Neural cell (in vitro differentiated cells): ENCODE results near the gene BTBD9. TPM values are rescaled to one million over a fixed set of nuclear protein-coding genes. Genes with fewer than 3 reads are reported as not detected.

Source experiments
- H2AFZ ChIP-seq: fragments of 200-600, 300-800 bp; sonication (generic), shearing (Covaris generic); 2 replicates; pipeline ENCODE4 v1.6.0; 2014; ENCODE audit warnings: low read depth, mild to moderate bottlenecking, antibody characterized with exemption, low read length, moderate library complexity
- H3F3A ChIP-seq: fragments of 200-600 bp; shearing (Covaris generic); 2 replicates; pipeline ENCODE4 v1.6.1; 2016; ENCODE audit warnings: mild to moderate bottlenecking, moderate library complexity, mixed read lengths, antibody characterized with exemption, low read length; ENCODE audit not compliant: insufficient read depth, poor library complexity, severe bottlenecking
- H3K27ac ChIP-seq: fragments of 200-600, 300-800 bp; sonication (generic), shearing (Covaris generic); 2 replicates; pipeline ENCODE4 v1.5.1; 2014; ENCODE audit warnings: mild to moderate bottlenecking, low read length, moderate library complexity
- H3K27me3 ChIP-seq: fragments of 300-800, 200-600 bp; sonication (generic), shearing (Covaris generic); 2 replicates; pipeline ENCODE4 v1.6.0; 2014; ENCODE audit warnings: mild to moderate bottlenecking, low read depth, low read length, moderate library complexity; ENCODE audit not compliant: insufficient read depth
- H3K36me3 ChIP-seq: fragments of 300-800, 200-600 bp; sonication (generic), shearing (Covaris generic); 2 replicates; pipeline ENCODE4 v1.5.1; 2014; ENCODE audit warnings: mild to moderate bottlenecking, antibody characterized with exemption, low read length, moderate library complexity; ENCODE audit not compliant: insufficient read depth
- H3K4me2 ChIP-seq: fragments of 300-800, 200-600 bp; sonication (generic), shearing (Covaris generic); 2 replicates; pipeline ENCODE4 v1.6.0; 2014; ENCODE audit warnings: mild to moderate bottlenecking, low read length
- H3K4me3 ChIP-seq: fragments of 300-800, 200-600 bp; sonication (generic), shearing (Covaris generic); 2 replicates; pipeline ENCODE4 v1.5.1; 2014; ENCODE audit warnings: mild to moderate bottlenecking, low read length, moderate library complexity
- H3K79me2 ChIP-seq: fragments of 200-600 bp; shearing (Covaris generic); replicated peaks from 2 replicates; pipeline ENCODE4 v1.6.0; 2014; ENCODE audit warnings: mild to moderate bottlenecking, low read length, moderate library complexity; ENCODE audit not compliant: insufficient read depth
- H3K9ac ChIP-seq: fragments of 300-800, 200-600 bp; sonication (generic), shearing (Covaris generic); 2 replicates; pipeline ENCODE4 v1.6.1; 2016; ENCODE audit warnings: mild to moderate bottlenecking, low read length, mixed read lengths
- H3K9me2 ChIP-seq: fragments of 200-600 bp; shearing (Covaris generic); 2 replicates; pipeline ENCODE4 v1.6.1; 2016; ENCODE audit warnings: mild to moderate bottlenecking, low read length, mixed read lengths; ENCODE audit not compliant: insufficient read depth
- H3K9me3 ChIP-seq: fragments of 200-600, 300-800 bp; sonication (generic), shearing (Covaris generic); 2 replicates; pipeline ENCODE4 v1.6.1; 2016; ENCODE audit warnings: mild to moderate bottlenecking, mixed run types, low read length, moderate library complexity, mixed read lengths
- H4K20me1 ChIP-seq: fragments of 200-600 bp; shearing (Covaris generic); 2 replicates; pipeline ENCODE4 v1.6.1; 2016; ENCODE audit warnings: mild to moderate bottlenecking, mixed run types; ENCODE audit not compliant: insufficient read depth
- EP300 ChIP-seq: fragments of 450-650 bp; conservative IDR thresholded peaks from 2 replicates; pipeline ENCODE4 v1.6.1; 2014; ENCODE audit warnings: antibody characterized with exemption, mild to moderate bottlenecking, moderate library complexity; ENCODE audit not compliant: poor library complexity, severe bottlenecking
- EZH2 ChIP-seq: fragments of 200-600, 300-800 bp; shearing (Covaris generic), sonication (generic); IDR thresholded peaks from 2 replicates; pipeline ENCODE4 v1.6.1; 2014; ENCODE audit warnings: antibody characterized with exemption, low read length, borderline replicate concordance, mild to moderate bottlenecking; ENCODE audit not compliant: insufficient read depth, poor library complexity, severe bottlenecking
- MXI1 ChIP-seq: fragments of 450-650 bp; conservative IDR thresholded peaks from 2 replicates; pipeline ENCODE4 v1.6.1; 2014; ENCODE audit warnings: antibody characterized with exemption, mild to moderate bottlenecking; ENCODE audit not compliant: poor library complexity, severe bottlenecking
- POLR2AphosphoS5 ChIP-seq: IDR thresholded peaks from 2 replicates; pipeline ENCODE4 v1.6.1; 2012
- RAD21 ChIP-seq: fragments of 450-650 bp; conservative IDR thresholded peaks from 2 replicates; pipeline ENCODE4 v1.6.1; 2014; ENCODE audit warnings: antibody characterized with exemption, mild to moderate bottlenecking, moderate library complexity
- SMC3 ChIP-seq: fragments of 450-650 bp; conservative IDR thresholded peaks from 2 replicates; pipeline ENCODE4 v1.6.1; 2014; ENCODE audit warnings: antibody characterized with exemption, mild to moderate bottlenecking, moderate library complexity; ENCODE audit not compliant: poor library complexity
- TAF1 ChIP-seq: IDR thresholded peaks from 2 replicates; pipeline ENCODE4 v1.6.1; 2012; ENCODE audit warnings: low read depth
- polyA plus RNA-seq: library from polyadenylated mRNA; depleted of rRNA; stranded (reverse); fragments of >200 nt; gene quantifications from 2 replicates; pipeline ENCODE4 v1.2.3, GENCODE V29; 2014
- TF ChIP-seq, protein P1 (sequence below): IDR thresholded peaks from 2 replicates; pipeline ENCODE4 v1.6.1; 2012; ENCODE audit warnings: borderline replicate concordance
- TF ChIP-seq, protein P2 (sequence below): fragments of 450-650 bp; IDR thresholded peaks from 2 replicates; pipeline ENCODE4 v1.5.1; 2014; ENCODE audit warnings: antibody characterized with exemption, mild to moderate bottlenecking, moderate library complexity; ENCODE audit not compliant: poor library complexity, severe bottlenecking

BTBD9 gene
- polyA plus RNA-seq, 1 donor from 2014 or later: 6.2 TPM

DNA sequence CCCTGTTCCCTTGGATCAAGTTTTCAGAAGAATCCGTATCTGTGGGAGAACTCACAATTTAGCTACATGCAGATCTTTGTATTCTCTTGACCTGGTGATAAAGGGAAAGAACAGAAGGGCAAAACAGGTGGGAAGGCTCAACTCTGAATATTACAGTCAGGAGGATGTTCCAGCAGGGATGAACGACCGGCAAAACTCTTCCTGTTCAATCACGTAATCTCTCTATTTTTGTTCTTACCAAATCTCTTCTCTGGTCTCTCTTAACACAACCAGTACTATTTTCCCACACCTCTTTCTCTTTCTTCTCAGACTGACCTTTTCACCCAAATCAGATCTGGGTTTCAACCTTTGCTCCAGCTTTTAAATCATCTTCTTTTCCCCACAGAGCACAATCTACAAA, 371.4 kb downstream of the BTBD9 start:
- H3K27ac ChIP-seq: no peak overlapping the region
- no peak overlapping the region for H3K4me2 ChIP-seq
- H3K9me2 ChIP-seq: no peaks in the 10 kb centered on the region
- H3K9ac ChIP-seq: no peak overlapping the region
- no peaks in the 10 kb centered on the region for H3F3A ChIP-seq
- H3K79me2 ChIP-seq: no peaks in the 10 kb centered on the region
- no peak for TF ChIP-seq MXI1
- H4K20me1 ChIP-seq: no peaks in the 10 kb centered on the region
- no peak overlapping the region for H2AFZ ChIP-seq
- no peak overlapping the region for H3K4me3 ChIP-seq
- H3K27me3 ChIP-seq: no peaks in the 10 kb centered on the region
- H3K36me3 ChIP-seq: no peaks in the 10 kb centered on the region
- H3K9me3 ChIP-seq: no peaks in the 10 kb centered on the region

DNA sequence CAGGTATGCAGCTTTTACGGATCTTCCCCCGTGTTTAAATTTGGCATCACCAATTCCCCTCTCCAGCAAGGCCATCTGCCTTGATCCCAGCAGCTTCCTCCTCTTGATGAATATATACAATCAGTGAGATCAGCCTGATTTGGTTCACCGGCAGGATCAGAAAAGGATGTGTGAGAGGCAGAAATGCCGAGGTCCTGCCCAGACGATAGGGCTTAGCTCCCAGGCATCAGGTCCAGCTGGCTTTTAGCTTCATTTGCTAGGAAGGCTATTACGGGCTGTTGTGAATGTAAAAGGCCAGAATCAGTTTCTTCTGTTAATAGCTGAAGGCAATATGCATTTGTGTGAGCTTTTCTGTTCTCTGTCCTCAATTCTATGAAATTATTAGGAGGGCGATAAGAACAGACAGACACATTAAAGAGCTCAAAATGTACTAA, 372.8 kb downstream of the BTBD9 start:
- Histone ChIP-seq H3K27me3 (no peaks in the 10 kb centered on the region), H3K9me3 (no peaks in the 10 kb centered on the region), H3K9ac (no peak overlapping the region), H4K20me1 (no peaks in the 10 kb centered on the region), H3K79me2 (no peaks in the 10 kb centered on the region), H3K4me3 (no peak overlapping the region), H3F3A (no peaks in the 10 kb centered on the region), H3K9me2 (no peaks in the 10 kb centered on the region), H2AFZ (no peak overlapping the region), H3K4me2 (no peak overlapping the region), H3K27ac (no peak overlapping the region), H3K36me3 (no peaks in the 10 kb centered on the region)
- no peak for TF ChIP-seq MXI1
- TF ChIP-seq RAD21: no peak
- TF ChIP-seq EZH2: no peak
- TF ChIP-seq POLR2AphosphoS5: no peak
- TF ChIP-seq EP300: no peak
- no peak for TF ChIP-seq SMC3
- no peak for TF ChIP-seq TAF1
- TF ChIP-seq, protein P1, sequence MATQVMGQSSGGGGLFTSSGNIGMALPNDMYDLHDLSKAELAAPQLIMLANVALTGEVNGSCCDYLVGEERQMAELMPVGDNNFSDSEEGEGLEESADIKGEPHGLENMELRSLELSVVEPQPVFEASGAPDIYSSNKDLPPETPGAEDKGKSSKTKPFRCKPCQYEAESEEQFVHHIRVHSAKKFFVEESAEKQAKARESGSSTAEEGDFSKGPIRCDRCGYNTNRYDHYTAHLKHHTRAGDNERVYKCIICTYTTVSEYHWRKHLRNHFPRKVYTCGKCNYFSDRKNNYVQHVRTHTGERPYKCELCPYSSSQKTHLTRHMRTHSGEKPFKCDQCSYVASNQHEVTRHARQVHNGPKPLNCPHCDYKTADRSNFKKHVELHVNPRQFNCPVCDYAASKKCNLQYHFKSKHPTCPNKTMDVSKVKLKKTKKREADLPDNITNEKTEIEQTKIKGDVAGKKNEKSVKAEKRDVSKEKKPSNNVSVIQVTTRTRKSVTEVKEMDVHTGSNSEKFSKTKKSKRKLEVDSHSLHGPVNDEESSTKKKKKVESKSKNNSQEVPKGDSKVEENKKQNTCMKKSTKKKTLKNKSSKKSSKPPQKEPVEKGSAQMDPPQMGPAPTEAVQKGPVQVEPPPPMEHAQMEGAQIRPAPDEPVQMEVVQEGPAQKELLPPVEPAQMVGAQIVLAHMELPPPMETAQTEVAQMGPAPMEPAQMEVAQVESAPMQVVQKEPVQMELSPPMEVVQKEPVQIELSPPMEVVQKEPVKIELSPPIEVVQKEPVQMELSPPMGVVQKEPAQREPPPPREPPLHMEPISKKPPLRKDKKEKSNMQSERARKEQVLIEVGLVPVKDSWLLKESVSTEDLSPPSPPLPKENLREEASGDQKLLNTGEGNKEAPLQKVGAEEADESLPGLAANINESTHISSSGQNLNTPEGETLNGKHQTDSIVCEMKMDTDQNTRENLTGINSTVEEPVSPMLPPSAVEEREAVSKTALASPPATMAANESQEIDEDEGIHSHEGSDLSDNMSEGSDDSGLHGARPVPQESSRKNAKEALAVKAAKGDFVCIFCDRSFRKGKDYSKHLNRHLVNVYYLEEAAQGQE: no peak
- TF ChIP-seq, protein P2, sequence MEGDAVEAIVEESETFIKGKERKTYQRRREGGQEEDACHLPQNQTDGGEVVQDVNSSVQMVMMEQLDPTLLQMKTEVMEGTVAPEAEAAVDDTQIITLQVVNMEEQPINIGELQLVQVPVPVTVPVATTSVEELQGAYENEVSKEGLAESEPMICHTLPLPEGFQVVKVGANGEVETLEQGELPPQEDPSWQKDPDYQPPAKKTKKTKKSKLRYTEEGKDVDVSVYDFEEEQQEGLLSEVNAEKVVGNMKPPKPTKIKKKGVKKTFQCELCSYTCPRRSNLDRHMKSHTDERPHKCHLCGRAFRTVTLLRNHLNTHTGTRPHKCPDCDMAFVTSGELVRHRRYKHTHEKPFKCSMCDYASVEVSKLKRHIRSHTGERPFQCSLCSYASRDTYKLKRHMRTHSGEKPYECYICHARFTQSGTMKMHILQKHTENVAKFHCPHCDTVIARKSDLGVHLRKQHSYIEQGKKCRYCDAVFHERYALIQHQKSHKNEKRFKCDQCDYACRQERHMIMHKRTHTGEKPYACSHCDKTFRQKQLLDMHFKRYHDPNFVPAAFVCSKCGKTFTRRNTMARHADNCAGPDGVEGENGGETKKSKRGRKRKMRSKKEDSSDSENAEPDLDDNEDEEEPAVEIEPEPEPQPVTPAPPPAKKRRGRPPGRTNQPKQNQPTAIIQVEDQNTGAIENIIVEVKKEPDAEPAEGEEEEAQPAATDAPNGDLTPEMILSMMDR: no peak

DNA sequence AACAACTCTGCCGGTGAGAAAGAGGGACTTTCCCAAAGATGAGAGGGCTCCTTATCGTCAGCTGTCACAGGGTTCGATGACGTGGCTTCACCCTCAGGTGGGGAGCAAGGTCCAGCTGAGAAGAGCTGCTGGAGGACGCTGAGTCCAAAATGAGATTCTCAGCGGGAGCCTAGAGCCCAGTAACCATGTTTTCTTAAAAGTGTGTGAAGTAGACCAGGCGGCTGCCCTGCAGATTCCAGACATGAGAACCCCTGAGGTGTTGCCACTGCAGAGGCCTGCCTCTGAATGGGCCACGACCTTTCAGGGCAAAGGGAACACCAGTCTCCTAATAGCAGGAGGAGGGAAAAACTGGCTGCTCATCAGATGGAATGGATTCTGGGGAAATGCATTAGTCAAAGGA, 375.1 kb downstream of the BTBD9 start:
- TF ChIP-seq, protein P1: no peak
- TF ChIP-seq POLR2AphosphoS5 (no peak), EZH2 (no peak), TAF1 (no peak), MXI1 (no peak), EP300 (no peak), SMC3 (no peak)
- TF ChIP-seq, protein P2: no peak
- Histone ChIP-seq H3K36me3 (no peaks in the 10 kb centered on the region), H3K4me2 (no peak overlapping the region), H4K20me1 (no peaks in the 10 kb centered on the region), H3F3A (no peaks in the 10 kb centered on the region), H2AFZ (no peak overlapping the region), H3K27me3 (no peaks in the 10 kb centered on the region), H3K9me3 (no peaks in the 10 kb centered on the region), H3K79me2 (no peaks in the 10 kb centered on the region), H3K4me3 (no peak overlapping the region), H3K9me2 (no peaks in the 10 kb centered on the region), H3K9ac (no peak overlapping the region), H3K27ac (no peak overlapping the region)
